Calu3 (cell line): ENCODE data around the gene FMOD. TPM values are rescaled to one million over a fixed set of nuclear protein-coding genes. Genes with fewer than 3 reads are reported as not detected.

Experiments used
- BruUV-seq: library from RNA; stranded (reverse); fragments of 400-500 nt; replicated peaks from 2 replicates; lab custom pipeline; 2021; lab: Mats Ljungman, UMichigan
- CTCF ChIA-PET: fragments of 300-600 bp; sonication (Branson Sonifier 250); formaldehyde crosslinking; loops from one replicate; lab custom pipeline; 2022; ENCODE audit warnings: antibody characterized with exemption; lab: Charles Lee
- DNase-seq: peaks from one replicate; pipeline ENCODE4 v3.0.0; 2022
- H3K27ac Mint-ChIP-seq: one replicate; pipeline ENCODE4 v1.8.0; 2022; ENCODE audit warnings: mixed read lengths; ENCODE audit not compliant: unreplicated experiment
- H3K27me3 Mint-ChIP-seq: one replicate; pipeline ENCODE4 v1.8.0; 2022; ENCODE audit warnings: mixed read lengths; ENCODE audit not compliant: unreplicated experiment
- H3K36me3 Mint-ChIP-seq: one replicate; pipeline ENCODE4 v1.8.0; 2022; ENCODE audit warnings: mild to moderate bottlenecking, moderate library complexity, mixed read lengths; ENCODE audit not compliant: insufficient read depth, unreplicated experiment
- H3K4me1 Mint-ChIP-seq: one replicate; pipeline ENCODE4 v1.8.0; 2022; ENCODE audit warnings: mild to moderate bottlenecking, low read depth, mixed read lengths; ENCODE audit not compliant: unreplicated experiment
- H3K4me3 Mint-ChIP-seq: one replicate; pipeline ENCODE4 v1.8.0; 2022; ENCODE audit warnings: mild to moderate bottlenecking, low read depth, moderate library complexity, mixed read lengths; ENCODE audit not compliant: unreplicated experiment
- H3K9me3 Mint-ChIP-seq: one replicate; pipeline ENCODE4 v1.8.0; 2022; ENCODE audit warnings: low read depth, mixed read lengths; ENCODE audit not compliant: unreplicated experiment
- CTCF ChIP-seq: fragments of 200-600 bp; IDR thresholded peaks from one replicate; pipeline ENCODE4 v1.8.0; 2022; ENCODE audit warnings: antibody characterized with exemption; ENCODE audit not compliant: unreplicated experiment
- intact Hi-C: fragments of 100-400 bp; cut with micrococcal nuclease; formaldehyde crosslinking; loops from one replicate; pipeline ENCODE4 v1.10.0; 2022; ENCODE audit not compliant: unreplicated experiment
- total RNA-seq: library from RNA; stranded (reverse); gene quantifications from 2 replicates; pipeline ENCODE4 v1.2.3, GENCODE V29; 2022

Gene FMOD
- total RNA-seq, 1 experiment from 2014 or later = not detected

DNA sequence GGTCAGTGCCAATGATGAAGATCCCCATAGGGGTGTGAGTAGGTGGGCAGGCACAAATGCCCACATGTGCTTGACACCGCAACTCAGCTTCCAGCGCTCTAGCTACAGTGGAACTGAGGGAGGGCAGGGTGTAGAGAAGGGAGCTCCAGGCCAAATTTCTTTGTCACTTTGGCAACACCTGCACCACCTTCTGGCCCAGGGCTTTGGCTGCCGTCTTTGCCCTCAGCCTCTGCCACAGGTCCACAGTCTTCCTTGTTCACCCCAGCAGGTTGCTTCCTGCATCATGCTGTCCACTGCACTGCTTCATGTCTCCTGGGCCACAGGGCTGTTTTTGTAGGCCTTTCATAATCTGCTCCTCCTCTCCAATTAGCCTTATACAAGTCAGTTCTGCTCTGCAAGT, 20.4 kb upstream of the FMOD start:
- H3K27ac Mint-ChIP-seq = no peak overlapping the region
- H3K4me3 Mint-ChIP-seq = no peak overlapping the region
- no peak for DNase-seq
- no peak for TF ChIP-seq CTCF
- H3K36me3 Mint-ChIP-seq = no peaks in the 10 kb centered on the region
- no peaks in the 10 kb centered on the region for H3K9me3 Mint-ChIP-seq
- no peaks in the 10 kb centered on the region for H3K4me1 Mint-ChIP-seq
- peaks cover 97% of the 10 kb centered on the region for H3K27me3 Mint-ChIP-seq
- no TSS peak for BruUV-seq
- intact Hi-C loops = no loop called here
- CTCF ChIA-PET = no interaction called here

DNA sequence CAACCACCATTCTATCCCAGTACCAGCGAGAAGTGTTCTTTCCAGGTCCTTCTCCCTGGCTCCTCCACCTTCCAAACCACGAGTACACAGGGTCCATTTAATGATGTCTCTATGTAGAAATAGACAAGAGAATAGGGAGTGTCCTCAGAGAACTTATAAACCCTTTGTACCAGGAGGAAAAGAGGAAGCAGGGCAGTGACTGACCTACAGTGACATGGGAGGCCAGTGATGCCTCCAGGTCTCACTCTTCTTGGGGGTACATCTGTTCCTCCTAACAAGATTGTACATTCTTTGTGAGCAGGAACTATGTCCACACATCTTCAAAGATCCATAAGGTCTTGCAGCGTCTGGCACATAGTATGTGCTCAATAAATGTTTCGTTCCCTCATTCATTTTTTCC, 18.7 kb upstream of the FMOD start:
- H3K4me3 Mint-ChIP-seq = no peak overlapping the region
- no peaks in the 10 kb centered on the region for H3K9me3 Mint-ChIP-seq
- no peaks in the 10 kb centered on the region for H3K36me3 Mint-ChIP-seq
- intact Hi-C loops = no loop called here
- CTCF ChIA-PET = no interaction called here
- peaks cover 97% of the 10 kb centered on the region for H3K27me3 Mint-ChIP-seq
- TF ChIP-seq CTCF = no peak
- no peak for DNase-seq
- H3K27ac Mint-ChIP-seq = no peak overlapping the region
- no TSS peak for BruUV-seq
- no peaks in the 10 kb centered on the region for H3K4me1 Mint-ChIP-seq

GRCh38 chr1:203368624-203369451, 17.9 kb upstream of the FMOD start:
- Mint-ChIP-seq H3K36me3 (no peaks in the 10 kb centered on the region), H3K27ac (no peak overlapping the region), H3K27me3 (peaks cover 97% of the 10 kb centered on the region), H3K4me1 (no peaks in the 10 kb centered on the region), H3K4me3 (no peak overlapping the region), H3K9me3 (no peaks in the 10 kb centered on the region)
- no peak for DNase-seq
- no TSS peak for BruUV-seq
- CTCF ChIA-PET = interaction anchor here (0.6 to 0.9 kb wide), 2 partner anchors 26 to 104 kb away, joined by 3 read pairs; no protein-coding TSS in a partner anchor
- intact Hi-C loops = no loop called here
- TF ChIP-seq CTCF = no peak

DNA sequence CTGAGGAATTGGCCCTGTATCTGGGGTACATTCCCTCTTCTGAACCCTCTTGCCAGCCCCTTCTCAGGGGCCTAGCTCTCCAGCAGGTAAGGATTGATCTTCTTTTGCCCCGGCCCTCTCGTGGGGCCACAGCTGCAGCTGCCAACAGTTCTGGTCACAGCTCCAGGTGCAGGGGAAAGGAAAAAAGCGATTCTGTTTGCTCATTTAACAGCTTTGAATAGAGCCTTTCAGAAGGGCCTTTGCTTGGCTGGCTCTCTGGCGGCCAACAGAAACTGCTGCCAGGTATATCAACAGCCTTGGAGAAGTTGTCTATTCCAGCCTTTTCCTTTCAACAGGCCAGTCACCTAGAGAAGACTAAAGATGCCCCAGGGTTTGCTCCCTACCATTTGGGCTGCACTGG, 16.1 kb upstream of the FMOD start:
- no TSS peak for BruUV-seq
- no peak for TF ChIP-seq CTCF
- Mint-ChIP-seq H3K9me3 (no peaks in the 10 kb centered on the region), H3K27me3 (peaks cover 96% of the 10 kb centered on the region), H3K27ac (no peak overlapping the region), H3K4me3 (no peak overlapping the region), H3K36me3 (no peaks in the 10 kb centered on the region), H3K4me1 (no peaks in the 10 kb centered on the region)
- no peak for DNase-seq
- intact Hi-C loops = no loop called here
- CTCF ChIA-PET = no interaction called here
